ENCODE measurements around the gene PTPN1. TPM values are rescaled to one million over a fixed set of nuclear protein-coding genes. Genes with fewer than 3 reads are reported as not detected.

The PTPN1 gene
- total and polyA plus RNA-seq, 12 donors = 15.5 to 45.3 (median 29.4) TPM

- Histone ChIP-seq H3K4me1 (peaks cover 10 to 66% (median 44%) of the 10 kb centered on the region in 9 donors), H3K27ac (peak overlapping the region in 7 of 10 donors; percentile 2 to 73 (median 38)), H3K36me3 (peaks cover 0 to 90% (median 35%) of the 10 kb centered on the region in 9 donors), H3K4me3 (no peak overlapping the region), H3K27me3 (no peaks in the 10 kb centered on the region), H3K9me3 (no peaks in the 10 kb centered on the region)
- DNase-seq = peak; percentile 61 to 71
- ATAC-seq = peak; percentile 52 to 75 (median 66)
- 61 to 64% methylated on average over 12 of the region's 12 CpGs for WGBS, 2 donors
- intact Hi-C loops (cut with DNase I) = loop anchor here (2.0 to 10.0 kb wide), 13 partner anchors 64 to 394 kb away; partner anchors contain the start of gene PTPN1 (in 3 of the 10)
- peak; percentile 34 to 81 (median 72) for TF ChIP-seq CTCF (IDR thresholded peaks at IDR 0.05)
Observed at GRCh38 chr20:50575865-50576720, 65.9 kb downstream of the PTPN1 start.

- peaks cover 10 to 53% (median 36%) of the 10 kb centered on the region in 9 donors for H3K4me1 ChIP-seq
- no peak for TF ChIP-seq CTCF (IDR thresholded peaks at IDR 0.05)
- H3K36me3 ChIP-seq = peaks cover 0 to 91% (median 35%) of the 10 kb centered on the region in 9 donors
- H3K27me3 ChIP-seq = no peaks in the 10 kb centered on the region
- peak; percentile 56 to 86 (median 69) for ATAC-seq
- H3K4me3 ChIP-seq = no peak overlapping the region
- 70 to 73% methylated on average over 17 of the region's 17 CpGs for WGBS, 2 donors
- intact Hi-C loops (cut with DNase I) = loop anchor here (2.0 to 10.0 kb wide), 12 partner anchors 65 to 395 kb away; partner anchors contain the start of gene PTPN1 (in 2 of the 10)
- peak; percentile 76 to 78 for DNase-seq
- no peaks in the 10 kb centered on the region for H3K9me3 ChIP-seq
- H3K27ac ChIP-seq = peak overlapping the region in 8 of 10 donors; percentile 36 to 73 (median 58)
Observed at GRCh38 chr20:50577175-50578018, 67.2 kb downstream of the PTPN1 start.

- WGBS, 2 donors = 89 to 90% methylated on average over 14 of the region's 14 CpGs
- DNase-seq = no peak
- no peaks in the 10 kb centered on the region for H3K27me3 ChIP-seq
- peaks cover 2 to 45% (median 28%) of the 10 kb centered on the region in 9 donors for H3K4me1 ChIP-seq
- intact Hi-C loops (cut with DNase I) = loop anchor here in 9 of 10 donors (2.0 to 10.0 kb wide), 11 partner anchors 66 to 396 kb away; partner anchors contain the start of gene PTPN1 (in 1 of the 9)
- no peaks in the 10 kb centered on the region for H3K9me3 ChIP-seq
- ATAC-seq = no peak
- no peak overlapping the region for H3K4me3 ChIP-seq
- no peak for TF ChIP-seq CTCF (IDR thresholded peaks at IDR 0.05)
- H3K27ac ChIP-seq = peak overlapping the region in 6 of 10 donors; percentile 45 to 73 (median 62)
- H3K36me3 ChIP-seq = peaks cover 0 to 94% (median 42%) of the 10 kb centered on the region in 9 donors
Observed at GRCh38 chr20:50578061-50578777, 68.0 kb downstream of the PTPN1 start.
